ENCODE results near the gene PCSK6. TPM values are rescaled to one million over a fixed set of nuclear protein-coding genes. Genes with fewer than 3 reads are reported as not detected.

PCSK6 gene
- total and polyA plus RNA-seq, 2 of the 8 experiments (the other 6 are each of a cell fraction or from before 2014, with no cell fraction given): 1.9 to 4.0 TPM

DNA sequence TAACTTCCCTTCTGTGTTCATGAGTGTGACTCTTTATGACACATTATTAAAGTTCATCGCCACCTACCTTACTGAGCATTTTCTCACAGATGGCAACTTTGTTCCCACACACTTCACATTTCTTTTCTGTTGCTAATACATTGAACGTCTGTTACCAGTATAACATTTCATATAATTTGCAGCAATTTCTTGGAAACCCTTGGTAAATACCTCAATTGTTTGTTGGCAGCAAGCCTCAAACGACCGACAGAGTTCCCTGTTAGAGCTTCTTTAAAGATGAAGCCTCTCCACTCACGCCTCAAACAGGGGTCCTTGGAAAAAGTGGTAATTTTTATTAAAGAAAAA is 234.5 kb downstream of the PCSK6 start (continued):
- no peak for TF ChIP-seq CBX5 (IDR thresholded peaks at IDR 0.05; ENCODE audit: low read depth, low read length)

Data from H1 (cell line).